Measurements from ENCODE around the gene ZNF141. TPM values are rescaled to one million over a fixed set of nuclear protein-coding genes. Genes with fewer than 3 reads are reported as not detected.
"Not testable (repeated sequence)": the region's sequence is repeated elsewhere in the genome, so short reads cannot be mapped to it uniquely, and the experiment has no call there.

The ZNF141 gene
- total and polyA plus RNA-seq, 2 of the 8 experiments (the other 6 are each of a cell fraction or from before 2014, with no cell fraction given): 8.5 to 50.8 TPM

GRCh38 chr4:302381-302780 is 35.2 kb upstream of the ZNF141 start (continued):
- TF ChIP-seq SP1 (IDR thresholded peaks at IDR 0.05; ENCODE audit: low read depth, low read length): no peak
- no peak for TF ChIP-seq SIX5 (IDR thresholded peaks at IDR 0.05; ENCODE audit: low read depth, low read length)
- no peak for TF ChIP-seq SP4 (IDR thresholded peaks at IDR 0.05; ENCODE audit: low read length)
- no peak for TF ChIP-seq JUND (IDR thresholded peaks at IDR 0.05; ENCODE audit: low read length)
- no peak for TF ChIP-seq YY1 (IDR thresholded peaks at IDR 0.05; ENCODE audit: low read depth, low read length)
- no peak for TF ChIP-seq BRCA1 (IDR thresholded peaks at IDR 0.05; ENCODE audit: low read depth, low read length)

- not testable (repeated sequence) for H4K5ac ChIP-seq (ENCODE audit: insufficient read length, low read depth, low read length); H3K36me3 ChIP-seq (ENCODE audit: control insufficient read depth in 2 of 4, insufficient read depth in 4 of 4, low read length in 3 of 4); H2BK15ac ChIP-seq (ENCODE audit: low read length); H2BK120ac ChIP-seq (replicated peaks; ENCODE audit: low read depth, low read length); DNase-seq (ENCODE audit: low read depth in 1 of 2, low spot score in 2 of 2); H3K4ac ChIP-seq (replicated peaks; ENCODE audit: insufficient read length, low read depth, low read length); FAIRE-seq; H3K4me1 ChIP-seq (replicated peaks in 1 of 4; ENCODE audit: control insufficient read depth in 3 of 4, insufficient read depth in 4 of 4, low read length in 3 of 4); H2AFZ ChIP-seq (ENCODE audit: low read length); H4K91ac ChIP-seq (replicated peaks; ENCODE audit: insufficient read length, low read length); H3K27me3 ChIP-seq (replicated peaks in 1 of 4; ENCODE audit: control insufficient read depth in 3 of 4, extremely low read depth in 1 of 4, insufficient read depth in 3 of 4, low read length in 3 of 4); H2BK20ac ChIP-seq (ENCODE audit: low read length); H2AK5ac ChIP-seq (ENCODE audit: low read depth, low read length); H2BK12ac ChIP-seq (ENCODE audit: low read depth, low read length); H3K23ac ChIP-seq (ENCODE audit: insufficient read length); H3K79me1 ChIP-seq (ENCODE audit: low read depth, low read length); H3K14ac ChIP-seq (ENCODE audit: insufficient read length); H4K20me1 ChIP-seq (replicated peaks in 1 of 2; ENCODE audit: control insufficient read depth in 1 of 2, insufficient read depth in 2 of 2, low read length in 2 of 2); H3K9me3 ChIP-seq (ENCODE audit: insufficient read depth in 2 of 2, low read depth in 1 of 2, low read length in 1 of 2)
- peak overlapping the region; percentile 98; the same call in 1 of the 2 replicates for H2BK5ac ChIP-seq (ENCODE audit: low read depth, low read length)
- peak overlapping the region; percentile 69 for H3K56ac ChIP-seq (replicated peaks; ENCODE audit: insufficient read length, low read depth, low read length)
- CTCF ChIA-PET (ENCODE audit: partially characterized antibody): interaction anchor here (0.8 to 2.8 kb wide), 6 partner anchors 9 to 234 kb away, joined by 3 to 9 read pairs (median 3); no protein-coding TSS in a partner anchor
- peaks cover 24 to 54% of the 10 kb centered on the region in 2 experiments for H3K79me2 ChIP-seq (ENCODE audit: control insufficient read depth in 1 of 2, insufficient read depth in 2 of 2, low read length in 2 of 2)
- peak overlapping the region; percentile 88 to 99 (median 95) for H3K9ac ChIP-seq (replicated peaks in 1 of 4; ENCODE audit: extremely low read depth in 1 of 4, low read depth in 3 of 4, low read length in 3 of 4)
- peak overlapping the region; percentile 91; the same call in 1 of the 2 replicates for H3K27ac ChIP-seq (ENCODE audit: low read depth, low read length)
- POLR2A ChIA-PET (ENCODE audit: partially characterized antibody): interaction anchor here (0.7 to 3.4 kb wide), 21 partner anchors 8 to 194 kb away, joined by 3 to 26 read pairs (median 5); partner anchors contain the start of genes ZNF141 and ZNF718
- peak overlapping the region; percentile 83; the same call in 1 of the 2 replicates for H3K18ac ChIP-seq (ENCODE audit: extremely low read depth, low read length)
- H3K4me2 ChIP-seq (ENCODE audit: insufficient read depth in 1 of 2, low read depth in 2 of 2, low read length in 2 of 2): peak overlapping the region; percentile 80 to 96
- peak overlapping the region; percentile 98; the same call in 1 of the 2 replicates for H4K8ac ChIP-seq (ENCODE audit: extremely low read depth, insufficient read depth, low read length)
- H3K4me3 ChIP-seq (ENCODE audit: extremely low read depth in 1 of 4, insufficient read depth in 2 of 4, low read depth in 3 of 4, low read length in 4 of 4): peak overlapping the region; percentile 87 to 99 (median 97)
- peaks cover 10% of the 10 kb centered on the region; the same call in 1 of the 2 replicates for H3K23me2 ChIP-seq (ENCODE audit: low read depth, low read length)
- WGBS, 2 experiments (ENCODE audit: extremely low coverage in 1 of 2, insufficient coverage in 1 of 2, insufficient read length in 1 of 2, insufficient replicate concordance in 2 of 2, low coverage in 1 of 2, low lambda C conversion rate in 2 of 2, missing lambda C conversion rate in 1 of 2): 4% methylated on average over 20 of the region's 20 CpGs; no CpG with 5 or more reads in 1 of the 2 experiments
Measured at GRCh38 chr4:304516-304915, 33.1 kb upstream of the ZNF141 start.

Data from H1 (cell line).